Measurements from ENCODE around the gene KLRC1.
A peak's percentile ranks its signal among the peaks of the same experiment; 100 is the strongest.
"Not testable (repeated sequence)": the region's sequence is repeated elsewhere in the genome, so short reads cannot be mapped to it uniquely, and the experiment has no call there.

KLRC1 gene

DNA sequence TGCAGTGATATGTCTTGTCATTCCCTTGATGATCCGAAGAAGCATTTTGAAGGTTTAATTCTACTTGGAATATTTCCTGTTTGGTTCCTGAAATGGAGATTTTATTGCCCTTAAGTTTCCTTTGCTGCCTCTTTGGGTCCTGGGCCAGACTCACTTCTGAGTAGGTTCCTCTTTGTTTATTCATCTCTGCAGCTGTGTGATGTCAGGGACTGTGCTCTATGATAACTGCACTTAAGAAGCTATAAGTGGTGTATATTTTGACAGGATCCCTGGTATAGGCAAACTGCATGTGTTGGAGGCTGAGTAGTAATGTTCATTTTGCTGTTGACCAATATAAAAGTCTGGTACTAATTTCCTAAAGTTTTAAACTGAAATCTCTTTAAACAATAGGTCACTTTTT is 43.8 kb downstream of the KLRC1 start, which contains the start of gene KLRC4:
KLRC4 (minus strand) TSS at position 366 of the 400 bp plus-strand sequence; CDS start at position 184, 182 bp downstream.
- DNase-seq: peak; percentile 33

DNA sequence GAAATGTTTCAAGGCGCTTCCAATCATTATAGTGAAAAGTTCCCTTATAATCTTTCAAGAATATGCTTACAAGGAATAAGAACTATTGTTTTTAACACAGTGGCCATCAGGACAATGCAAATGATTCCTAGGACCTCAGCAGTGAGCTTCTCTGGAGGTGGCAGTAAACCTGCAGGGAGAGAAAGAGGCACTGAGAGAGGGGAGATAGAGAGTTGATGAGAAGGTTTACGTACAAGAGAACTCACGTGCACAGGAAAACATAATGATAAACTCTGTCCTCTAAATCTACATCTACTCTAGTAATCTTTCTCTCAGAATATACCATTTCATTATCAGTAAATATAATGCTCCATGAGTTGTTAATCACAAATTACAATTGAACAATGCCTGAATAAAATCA is 44.3 kb downstream of the KLRC1 start:
- DNase-seq: no peak

- no peak for DNase-seq
Measured at GRCh38 chr12:10406725-10407124, 46.5 kb downstream of the KLRC1 start.

DNA sequence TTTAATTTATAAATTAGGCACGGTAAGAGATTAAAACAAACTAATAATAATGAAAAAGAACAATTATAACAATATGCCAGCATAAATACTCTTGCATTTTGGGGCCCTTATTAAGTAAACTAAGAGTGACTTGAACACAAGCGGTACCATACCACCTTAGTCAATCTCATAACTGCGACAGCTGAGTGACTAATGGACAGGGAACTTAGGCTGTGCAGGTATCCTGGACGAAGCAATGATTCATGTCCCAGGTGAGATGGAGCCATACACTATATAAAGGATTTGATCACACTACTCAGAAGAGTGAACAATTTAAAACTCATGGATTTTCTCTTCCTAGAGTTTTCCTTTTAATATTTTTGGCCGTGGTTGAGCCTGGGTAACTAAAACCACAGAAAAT is 47.9 kb downstream of the KLRC1 start:
- no peak for DNase-seq

GRCh38 chr12:10404798-10405197 is 48.4 kb downstream of the KLRC1 start:
- no peak for DNase-seq

DNA sequence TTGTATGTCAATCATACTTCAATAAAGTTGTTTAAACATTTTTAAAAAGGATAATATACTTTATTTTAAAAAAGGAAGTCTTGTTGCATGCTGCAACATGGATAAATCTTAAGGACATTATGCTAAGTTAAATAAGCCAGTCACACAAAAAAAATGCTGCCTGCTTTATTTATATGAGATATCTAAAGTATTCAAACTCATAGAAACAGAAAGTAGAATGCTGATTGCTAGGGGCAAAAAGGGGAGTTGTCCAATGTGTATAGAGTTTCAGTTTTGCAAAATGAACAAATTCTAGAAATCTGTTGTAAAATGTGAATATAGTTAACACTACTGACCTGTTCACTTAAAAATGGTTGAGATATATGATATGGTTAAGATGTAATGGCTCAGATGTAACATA is 52.3 kb downstream of the KLRC1 start:
- no peak for DNase-seq

GRCh38 chr12:10398168-10398567 is 55.0 kb downstream of the KLRC1 start:
- no peak for DNase-seq

- no peak for DNase-seq
Measured at GRCh38 chr12:10397296-10397695, 55.9 kb downstream of the KLRC1 start.

- not testable (repeated sequence) for DNase-seq
Measured at GRCh38 chr12:10396176-10396575, 57.0 kb downstream of the KLRC1 start.
